AG04450 (cell line): ENCODE measurements around the gene RUNDC1. TPM values are rescaled to one million over a fixed set of nuclear protein-coding genes. Genes with fewer than 3 reads are reported as not detected.

ENCODE experiments used
- CTCF ChIA-PET: fragments of 300-600, 350-600 bp; formaldehyde crosslinking; extraction: SDS; loops from one replicate; lab custom pipeline; 2022; ENCODE audit warnings: antibody characterized with exemption, inconsistent platforms; lab: Charles Lee
- POLR2A ChIA-PET: fragments of 350-600 bp; formaldehyde crosslinking; extraction: SDS; loops from one replicate; lab custom pipeline; 2021; ENCODE audit warnings: antibody characterized with exemption, inconsistent platforms; lab: Yijun Ruan, JAX
- DNase-seq: peaks from one replicate; pipeline ENCODE4 v3.0.0-alpha.2; 2011; ENCODE audit warnings: low read depth, low spot score
- H3K27ac ChIP-seq: one replicate; pipeline ENCODE4 v1.5.1; 2012; ENCODE audit warnings: low read depth, low read length, control low read depth
- H3K27me3 ChIP-seq: one replicate; pipeline ENCODE4 v1.6.0; 2012; ENCODE audit warnings: low read length; ENCODE audit not compliant: control insufficient read depth, insufficient read depth
- H3K4me3 ChIP-seq: 2 replicates; pipeline ENCODE4 v1.5.1; 2011; ENCODE audit warnings: mild to moderate bottlenecking, low read depth, low read length, control low read depth
- H3K9me3 ChIP-seq: 2 replicates; pipeline ENCODE4 v1.5.1; 2012; ENCODE audit warnings: low read length; ENCODE audit not compliant: control insufficient read depth, insufficient read depth
- CTCF ChIP-seq: IDR thresholded peaks from 2 replicates; pipeline ENCODE4 v1.5.1; 2011; ENCODE audit warnings: low read depth, low read length, control low read depth, inconsistent platforms
- polyA minus RNA-seq: library from RNA; depleted of rRNA, polyadenylated mRNA; stranded (reverse); fragments of >200 nt; gene quantifications from 2 replicates; pipeline ENCODE4 v1.2.3, GENCODE V29; 2011; rRNA and poly(A)+ RNA removed
- polyA plus RNA-seq: library from polyadenylated mRNA; depleted of rRNA; stranded (reverse); fragments of >200 nt; gene quantifications from 2 replicates; pipeline ENCODE4 v1.2.3, GENCODE V29; 2011; rRNA removed

Gene RUNDC1
- polyA plus RNA-seq = 8.7 and 9.4 TPM in 2 replicates
- polyA minus RNA-seq = 7.4 and 9.2 TPM in 2 replicates

- CTCF ChIA-PET = interaction anchor here (1.3 kb wide), 1 partner anchor 17 kb away, joined by 6 read pairs; the partner anchor contains the start of gene RPL27
- H3K27ac ChIP-seq = peak within 1 kb of the TSS; percentile 52
- peak within 1 kb of the TSS; percentile 87 for H3K4me3 ChIP-seq
- POLR2A ChIA-PET = interaction anchor here (1.5 kb wide), 1 partner anchor 18 kb away, joined by 7 read pairs; the partner anchor contains the start of gene RPL27
- peak; percentile 52 for DNase-seq
- no peaks in the 10 kb centered on the region for H3K27me3 ChIP-seq
- TF ChIP-seq CTCF = no peak
- no peaks in the 10 kb centered on the region; the same call in 1 of the 2 replicates for H3K9me3 ChIP-seq
Observed at GRCh38 chr17:42980274-42980765, at the start of gene RUNDC1. TSS of gene RUNDC1 (plus strand) at chr17:42980565. CDS start at chr17:42980577, 12 bp downstream.

DNA sequence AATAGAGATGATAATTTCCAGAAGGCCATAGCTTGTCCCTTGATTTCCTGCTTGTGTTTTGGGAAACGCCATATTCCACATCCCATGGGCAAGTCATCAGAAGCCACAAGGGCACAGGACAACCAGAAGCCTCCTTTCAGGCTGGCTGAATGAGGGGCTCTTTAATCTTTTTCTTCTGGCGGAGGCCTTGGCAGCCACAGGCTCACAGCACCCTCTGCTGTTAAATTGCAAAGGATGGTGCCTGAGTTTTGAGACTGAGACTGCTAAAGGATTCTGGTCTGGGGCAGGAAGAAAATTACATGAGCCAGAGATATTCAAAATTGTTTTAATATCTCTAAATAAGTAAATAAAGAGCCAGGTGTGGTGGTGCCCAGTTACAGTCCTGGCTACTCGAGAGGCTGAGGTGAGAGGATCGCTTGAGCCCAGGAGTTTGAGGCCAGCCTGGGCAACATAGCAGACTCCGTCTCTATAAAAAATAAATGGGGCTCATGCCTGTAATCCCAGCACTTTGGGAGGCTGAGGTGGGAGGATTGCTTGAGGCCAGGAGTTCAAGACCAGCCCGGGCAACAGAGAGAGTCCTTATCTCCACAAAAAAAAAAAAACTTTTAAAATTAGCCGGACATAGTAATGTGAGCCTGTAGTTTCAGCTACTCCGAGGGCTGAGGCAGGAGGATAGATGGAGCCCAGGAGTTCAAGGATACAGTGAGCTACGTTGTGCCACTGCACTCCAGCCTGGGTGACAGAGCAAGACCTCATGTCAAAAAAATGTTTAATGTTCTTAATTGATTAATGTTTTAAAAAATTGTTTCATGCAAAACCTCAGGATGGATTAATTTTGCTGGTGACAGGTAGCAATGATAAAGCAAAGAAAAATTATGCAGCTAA is 42.4 kb upstream of the RUNDC1 start:
- H3K27me3 ChIP-seq = peaks cover 13% of the 10 kb centered on the region
- TF ChIP-seq CTCF = peak; percentile 79
- no peak overlapping the region for H3K27ac ChIP-seq
- no peak for DNase-seq
- POLR2A ChIA-PET = no interaction called here
- no peak overlapping the region for H3K4me3 ChIP-seq
- H3K9me3 ChIP-seq = no peaks in the 10 kb centered on the region
- CTCF ChIA-PET = interaction anchor here (0.6 to 4.8 kb wide), 17 partner anchors 9 to 332 kb away, joined by 3 to 98 read pairs (median 4); partner anchors contain the start of genes AOC2, AOC3 and BECN1

DNA sequence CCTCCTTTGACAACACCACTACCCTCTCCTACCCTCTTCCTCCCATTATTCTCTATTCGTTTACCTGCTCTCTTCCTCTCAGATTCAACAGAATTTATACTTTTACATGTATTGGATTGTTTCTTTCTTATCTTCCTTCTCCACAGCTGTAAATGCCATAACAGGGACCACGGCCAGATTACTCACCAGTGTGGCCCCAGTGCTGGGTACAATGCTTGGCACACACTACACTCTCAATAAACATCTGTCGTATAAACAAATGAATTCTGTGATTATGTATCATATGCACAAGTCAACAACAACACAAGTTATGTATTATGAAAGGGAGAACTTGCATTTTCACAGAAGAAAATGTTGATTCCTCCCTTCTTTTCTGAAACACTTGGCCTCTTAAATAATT is 36.2 kb upstream of the RUNDC1 start:
- POLR2A ChIA-PET = interaction anchor here (0.7 kb wide), 2 partner anchors 96 to 302 kb away, joined by 3 to 6 read pairs; no protein-coding TSS in a partner anchor
- no peak for DNase-seq
- H3K27me3 ChIP-seq = peaks cover 4% of the 10 kb centered on the region
- no peak overlapping the region for H3K27ac ChIP-seq
- no peak for TF ChIP-seq CTCF
- CTCF ChIA-PET = interaction anchor here (1.4 kb wide), 1 partner anchor 100 kb away, joined by 3 read pairs; the partner anchor contains the start of gene AOC2
- H3K4me3 ChIP-seq = no peak overlapping the region
- no peaks in the 10 kb centered on the region for H3K9me3 ChIP-seq

DNA sequence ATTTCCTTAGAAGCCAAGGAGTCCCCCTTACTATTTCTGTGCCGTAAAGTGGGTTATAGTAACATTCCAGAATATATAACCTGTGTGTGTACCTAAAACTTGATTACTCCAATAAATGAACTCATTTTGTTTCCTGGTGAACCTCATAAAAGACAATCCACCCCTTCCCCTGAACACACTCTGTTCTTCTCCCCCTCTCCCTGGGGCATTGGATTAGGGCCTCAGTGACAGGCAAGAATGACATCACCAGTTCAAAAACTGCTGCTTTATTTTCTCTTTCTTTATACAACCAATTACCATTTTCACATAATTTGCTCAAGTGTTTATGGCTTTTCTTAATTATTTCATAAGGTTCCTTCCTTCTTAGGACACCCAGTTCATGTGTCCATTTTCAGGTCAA is 33.6 kb upstream of the RUNDC1 start:
- H3K4me3 ChIP-seq = no peak overlapping the region
- H3K27ac ChIP-seq = no peak overlapping the region
- CTCF ChIA-PET = interaction anchor here (0.7 kb wide), 1 partner anchor 1322 kb away, joined by 3 read pairs; no protein-coding TSS in a partner anchor
- no peaks in the 10 kb centered on the region for H3K27me3 ChIP-seq
- no peak for DNase-seq
- POLR2A ChIA-PET = no interaction called here
- H3K9me3 ChIP-seq = no peaks in the 10 kb centered on the region
- TF ChIP-seq CTCF = no peak
